Activated T-cell treated with anti-CD3 and anti-CD28 coated beads for 24 hours (primary cell): Measurements from ENCODE around the gene CD2.
A peak's percentile ranks its signal among the peaks of the same experiment; 100 is the strongest.

Source experiments
- DNase-seq: peaks from one replicate; pipeline ENCODE4 v3.0.0-alpha.2; 2020; ENCODE audit warnings: low read depth

The CD2 gene

GRCh38 chr1:116760996-116761665 is 6.9 kb downstream of the CD2 start:
- no peak for DNase-seq

- no peak for DNase-seq
Measured at GRCh38 chr1:116762281-116762680, 8.1 kb downstream of the CD2 start.

- no peak for DNase-seq
Measured at GRCh38 chr1:116762781-116763115, 8.5 kb downstream of the CD2 start.

- no peak for DNase-seq
Measured at GRCh38 chr1:116763116-116763786, 9.0 kb downstream of the CD2 start.

GRCh38 chr1:116763787-116764465 is 9.7 kb downstream of the CD2 start:
- DNase-seq: no peak

GRCh38 chr1:116764466-116764898 is 10.3 kb downstream of the CD2 start:
- no peak for DNase-seq

- no peak for DNase-seq
Measured at GRCh38 chr1:116764906-116765862, 11.0 kb downstream of the CD2 start.

- DNase-seq: no peak
Measured at GRCh38 chr1:116765962-116766361, 11.7 kb downstream of the CD2 start.

- no peak for DNase-seq
Measured at GRCh38 chr1:116766616-116767469, 12.6 kb downstream of the CD2 start.

GRCh38 chr1:116767782-116768382 is 13.7 kb downstream of the CD2 start:
- no peak for DNase-seq

GRCh38 chr1:116768416-116769103 is 14.3 kb downstream of the CD2 start:
- no peak for DNase-seq

- DNase-seq: no peak
Measured at GRCh38 chr1:116769104-116769452, 14.8 kb downstream of the CD2 start.

GRCh38 chr1:116769561-116769977 is 15.3 kb downstream of the CD2 start:
- peak; percentile 74 for DNase-seq

GRCh38 chr1:116769994-116770393 is 15.8 kb downstream of the CD2 start:
- DNase-seq: no peak

GRCh38 chr1:116770625-116771024 is 16.4 kb downstream of the CD2 start:
- DNase-seq: no peak

GRCh38 chr1:116771997-116772647 is 17.9 kb downstream of the CD2 start:
- no peak for DNase-seq

GRCh38 chr1:116772648-116773045 is 18.4 kb downstream of the CD2 start:
- no peak for DNase-seq

- DNase-seq: no peak
Measured at GRCh38 chr1:116775116-116775752, 21.0 kb downstream of the CD2 start.
